Measurements from ENCODE around the gene PHLDB2.

Gene PHLDB2

GRCh38 chr3:111884411-111885018 is 25.4 kb downstream of the PHLDB2 start:
- no peak for DNase-seq (ENCODE audit: low read depth)

GRCh38 chr3:111885578-111885977 is 26.5 kb downstream of the PHLDB2 start:
- DNase-seq (ENCODE audit: low read depth), result no peak

GRCh38 chr3:111890051-111890580 is 31.1 kb downstream of the PHLDB2 start:
- no peak for DNase-seq (ENCODE audit: low read depth)

GRCh38 chr3:111892070-111892469 is 33.0 kb downstream of the PHLDB2 start:
- no peak for DNase-seq (ENCODE audit: low read depth)

- DNase-seq (ENCODE audit: low read depth), result no peak
These were observed 36.0 kb downstream of the PHLDB2 start for GRCh38 chr3:111895071-111895470.

GRCh38 chr3:111899966-111900365 is 40.9 kb downstream of the PHLDB2 start:
- no peak for DNase-seq (ENCODE audit: low read depth)

- DNase-seq (ENCODE audit: low read depth), result no peak
These were observed 42.6 kb downstream of the PHLDB2 start for GRCh38 chr3:111901637-111902036.

GRCh38 chr3:111902534-111902933 is 43.5 kb downstream of the PHLDB2 start:
- DNase-seq (ENCODE audit: low read depth), result no peak

- DNase-seq (ENCODE audit: low read depth), result no peak
These were observed 44.0 kb downstream of the PHLDB2 start for GRCh38 chr3:111903067-111903511.

- DNase-seq (ENCODE audit: low read depth), result no peak
These were observed 45.5 kb downstream of the PHLDB2 start for GRCh38 chr3:111904376-111905241.

- DNase-seq (ENCODE audit: low read depth), result no peak
These were observed 47.6 kb downstream of the PHLDB2 start for GRCh38 chr3:111906656-111907055.

GRCh38 chr3:111907151-111907550 is 48.1 kb downstream of the PHLDB2 start:
- DNase-seq (ENCODE audit: low read depth), result no peak

GRCh38 chr3:111910806-111911205 is 51.7 kb downstream of the PHLDB2 start:
- DNase-seq (ENCODE audit: low read depth), result no peak

- no peak for DNase-seq (ENCODE audit: low read depth)
These were observed 52.4 kb downstream of the PHLDB2 start for GRCh38 chr3:111911446-111911845.

GRCh38 chr3:111913163-111913763 is 54.2 kb downstream of the PHLDB2 start:
- DNase-seq (ENCODE audit: low read depth), result no peak

GRCh38 chr3:111915905-111916304 is 56.8 kb downstream of the PHLDB2 start:
- DNase-seq (ENCODE audit: low read depth), result no peak

GRCh38 chr3:111917300-111917699 is 58.2 kb downstream of the PHLDB2 start:
- no peak for DNase-seq (ENCODE audit: low read depth)

- DNase-seq (ENCODE audit: low read depth), result no peak
These were observed 60.5 kb downstream of the PHLDB2 start for GRCh38 chr3:111919370-111920065.

- no peak for DNase-seq (ENCODE audit: low read depth)
These were observed 62.1 kb downstream of the PHLDB2 start for GRCh38 chr3:111921181-111921580.

- no peak for DNase-seq (ENCODE audit: low read depth)
These were observed 64.2 kb downstream of the PHLDB2 start for GRCh38 chr3:111923095-111923771.

GRCh38 chr3:111923806-111924205 is 64.7 kb downstream of the PHLDB2 start:
- no peak for DNase-seq (ENCODE audit: low read depth)

- no peak for DNase-seq (ENCODE audit: low read depth)
These were observed 65.2 kb downstream of the PHLDB2 start for GRCh38 chr3:111924283-111924682.
